Urothelium cell line (cell line): Measurements from ENCODE around the gene MAML2.

Experiments
- DNase-seq: peaks from one replicate; pipeline ENCODE4 v3.0.0; 2011; ENCODE audit warnings: low spot score, mixed read lengths
- FAIRE-seq: peaks from 2 replicates; lab custom pipeline; 2011; peaks lifted over from hg19 to GRCh38; lab: Jason Lieb, UNC

MAML2 gene

GRCh38 chr11:95937358-95937757 lies 405.6 kb downstream of the MAML2 start:
- DNase-seq (no peak), FAIRE-seq (no peak)

GRCh38 chr11:95933594-95933993 lies 409.4 kb downstream of the MAML2 start:
- DNase-seq: no peak
- FAIRE-seq: no peak

GRCh38 chr11:95931916-95932315 lies 411.1 kb downstream of the MAML2 start:
- DNase-seq (no peak), FAIRE-seq (no peak)

GRCh38 chr11:95930948-95931347 lies 412.0 kb downstream of the MAML2 start:
- FAIRE-seq: no peak
- DNase-seq: no peak

- DNase-seq (no peak), FAIRE-seq (no peak)
Observed at GRCh38 chr11:95926726-95927125, 416.3 kb downstream of the MAML2 start.
